ENCODE measurements around the gene ERCC6.

- TF ChIP-seq CTCF (IDR thresholded peaks at IDR 0.05) (no peak), POLR2AphosphoS5 (IDR thresholded peaks at IDR 0.05) (no peak)
These were observed 24.0 kb upstream of the ERCC6 start for GRCh38 chr10:49562893-49563292.

Data from transverse colon (tissue), 4 donors.